K562 (cell line): ENCODE measurements around the gene CERS6. TPM values are rescaled to one million over a fixed set of nuclear protein-coding genes. Genes with fewer than 3 reads are reported as not detected.

Source experiments
- ATF3 ChIP-seq, 2 experiments: fragments of 450-650 bp in 1 of 2; sonication (generic) in 1 of 2; formaldehyde crosslinking in 1 of 2; IDR thresholded peaks in 1 of 2; conservative IDR thresholded peaks in 1 of 2; 2 replicates each; pipeline versions ENCODE4 v1.6.1 to v1.8.1; 2016 to 2023; ENCODE audit warnings: mild to moderate bottlenecking in 2 of 2, moderate library complexity in 2 of 2, inconsistent platforms in 1 of 2, missing genetic modification reagents in 1 of 2
- CCNT2 ChIP-seq: IDR thresholded peaks from 2 replicates; pipeline ENCODE4 v1.6.1; 2011; ENCODE audit warnings: borderline replicate concordance, low read depth, mild to moderate bottlenecking, moderate library complexity, mixed read lengths, low read length; ENCODE audit not compliant: insufficient read length; ENCODE audit errors: extremely low read depth
- DACH1 ChIP-seq: fragments of 450-650 bp; IDR thresholded peaks from 2 replicates; pipeline ENCODE4 v1.6.1; 2018; ENCODE audit not compliant: partially characterized antibody
- ESRRA ChIP-seq: fragments of 450-650 bp; IDR thresholded peaks from 2 replicates; pipeline ENCODE4 v1.6.1; 2014; ENCODE audit warnings: low read depth, mild to moderate bottlenecking, moderate library complexity, borderline replicate concordance
- FOXK2 ChIP-seq, 2 experiments: fragments of 450-650 bp; IDR thresholded peaks in 1 of 2; conservative IDR thresholded peaks in 1 of 2; 2 replicates each; pipeline ENCODE4 v1.6.1; 2016; ENCODE audit warnings: low read depth in 2 of 2, mild to moderate bottlenecking in 1 of 2
- HDAC3 ChIP-seq: fragments of 450-650 bp; IDR thresholded peaks from 2 replicates; pipeline ENCODE4 v1.6.1; 2018; ENCODE audit warnings: borderline replicate concordance, mild to moderate bottlenecking, moderate library complexity; ENCODE audit not compliant: partially characterized antibody
- HDAC6 ChIP-seq: IDR thresholded peaks from 2 replicates; pipeline ENCODE4 v1.6.1; 2012; ENCODE audit warnings: low read depth, mild to moderate bottlenecking, control low read depth, inconsistent platforms, low read length, moderate library complexity
- HLTF ChIP-seq: fragments of 450-650 bp; IDR thresholded peaks from 2 replicates; pipeline ENCODE4 v1.6.1; 2016
- KAT8 ChIP-seq: fragments of 450-650 bp; IDR thresholded peaks from 2 replicates; pipeline ENCODE4 v1.6.1; 2016; ENCODE audit warnings: low read depth, mild to moderate bottlenecking
- MITF ChIP-seq: IDR thresholded peaks from 2 replicates; pipeline ENCODE4 v1.6.1; 2014; ENCODE audit warnings: antibody characterized with exemption
- NCOA2 ChIP-seq, 2 experiments: fragments of 450-650 bp; IDR thresholded peaks; 2 replicates each; pipeline ENCODE4 v1.6.1; 2018; ENCODE audit warnings: mild to moderate bottlenecking in 2 of 2, moderate library complexity in 1 of 2; ENCODE audit not compliant: partially characterized antibody in 2 of 2
- NCOA6 ChIP-seq: fragments of 450-650 bp; IDR thresholded peaks from 2 replicates; pipeline ENCODE4 v1.6.1; 2017; ENCODE audit warnings: mild to moderate bottlenecking
- NR1H2 ChIP-seq: sonication (generic); formaldehyde crosslinking; IDR thresholded peaks from 2 replicates; pipeline ENCODE4 v1.4.0; 2020; ENCODE audit warnings: mild to moderate bottlenecking, missing genetic modification reagents
- NR2C2 ChIP-seq, 2 experiments: fragments of 200-800 bp in 1 of 2; sonication (Bioruptor generic) in 1 of 2; sonication (generic) in 1 of 2; formaldehyde crosslinking in 1 of 2; IDR thresholded peaks; 2 replicates each; pipeline versions ENCODE4 v1.6.1 to v1.8.0; 2016 to 2022; ENCODE audit warnings: mild to moderate bottlenecking in 1 of 2, missing compliant biosample characterization in 1 of 2, missing genetic modification characterization in 1 of 2, missing genetic modification reagents in 1 of 2
- PML ChIP-seq: IDR thresholded peaks from 2 replicates; pipeline ENCODE4 v1.6.1; 2012; ENCODE audit warnings: low read length, inconsistent platforms
- RB1 ChIP-seq: fragments of 450-650 bp; IDR thresholded peaks from 2 replicates; pipeline ENCODE4 v1.6.1; 2017; ENCODE audit warnings: low read depth, mild to moderate bottlenecking
- SRSF3 ChIP-seq: fragments of 200-400 bp; formaldehyde crosslinking; IDR thresholded peaks from 2 replicates; pipeline ENCODE4 v1.6.1; 2016; ENCODE audit warnings: mild to moderate bottlenecking, low read length, moderate library complexity; ENCODE audit not compliant: insufficient read depth
- TEAD4 ChIP-seq, 2 experiments: sonication (generic) in 1 of 2; formaldehyde crosslinking in 1 of 2; IDR thresholded peaks; 2 replicates each; pipeline versions ENCODE4 v1.6.1 to v1.8.0; 2012 to 2022; ENCODE audit warnings: borderline replicate concordance in 1 of 2, inconsistent platforms in 1 of 2, low read length in 1 of 2, mild to moderate bottlenecking in 1 of 2, missing genetic modification reagents in 1 of 2
- TRIM24 ChIP-seq, 2 experiments: fragments of 450-650 bp; IDR thresholded peaks; 2 replicates each; pipeline ENCODE4 v1.6.1; 2016
- ZNF282 ChIP-seq: sonication (generic); formaldehyde crosslinking; IDR thresholded peaks from 2 replicates; pipeline ENCODE4 v1.8.1; 2023; ENCODE audit warnings: missing genetic modification reagents
- ZNF384 ChIP-seq: IDR thresholded peaks from 2 replicates; pipeline ENCODE4 v1.6.1; 2012; ENCODE audit warnings: low read depth, low read length, improper control_type of control experiment
- ZNF655 ChIP-seq: fragments of 250-450 bp; sonication (Bioruptor Pico); IDR thresholded peaks from 2 replicates; pipeline ENCODE4 v1.5.0; 2021
- ZNF79 ChIP-seq: fragments of 250-450 bp; sonication (Bioruptor Pico); IDR thresholded peaks from 2 replicates; pipeline ENCODE4 v1.4.0; 2020; ENCODE audit warnings: low read depth, mild to moderate bottlenecking, moderate library complexity
- ZSCAN32 ChIP-seq: fragments of 450-650 bp; formaldehyde crosslinking; IDR thresholded peaks from 2 replicates; pipeline ENCODE4 v1.4.0; 2020; ENCODE audit warnings: mild to moderate bottlenecking, moderate library complexity
- polyA plus RNA-seq, 8 experiments: library from polyadenylated mRNA; depleted of rRNA in 4 of 8; stranded (reverse) in 5 of 8; unstranded in 3 of 8; fragments of >200 nt; fragmentation: Nextera tagmentation in 2 of 8; fragmentation: Illumina TruSeq in 1 of 8; extraction: Ambion mirVana in 2 of 8; extraction: Trizol in 1 of 8; gene quantifications; 2 replicates each; pipeline versions ENCODE4 v1.2.1 to v1.2.3, GENCODE V29; 2011 to 2014; ENCODE audit warnings: inconsistent platforms in 1 of 8, missing spikeins in 1 of 8
- total RNA-seq, 7 experiments: library from RNA; depleted of rRNA in 6 of 7; stranded (reverse); fragments of >200 nt in 6 of 7; fragmentation: Illumina TruSeq in 2 of 7; extraction: Trizol in 2 of 7; gene quantifications; 2 replicates each; pipeline versions ENCODE4 v1.2.1 to v1.2.3, GENCODE V29; 2011 to 2021; ENCODE audit warnings: low replicate concordance in 1 of 7

The CERS6 gene
- total and polyA plus RNA-seq, 9 of the 15 experiments (the other 6 are each of a cell fraction or from before 2014, with no cell fraction given) = 1.6 to 13.6 (median 11.4) TPM

DNA sequence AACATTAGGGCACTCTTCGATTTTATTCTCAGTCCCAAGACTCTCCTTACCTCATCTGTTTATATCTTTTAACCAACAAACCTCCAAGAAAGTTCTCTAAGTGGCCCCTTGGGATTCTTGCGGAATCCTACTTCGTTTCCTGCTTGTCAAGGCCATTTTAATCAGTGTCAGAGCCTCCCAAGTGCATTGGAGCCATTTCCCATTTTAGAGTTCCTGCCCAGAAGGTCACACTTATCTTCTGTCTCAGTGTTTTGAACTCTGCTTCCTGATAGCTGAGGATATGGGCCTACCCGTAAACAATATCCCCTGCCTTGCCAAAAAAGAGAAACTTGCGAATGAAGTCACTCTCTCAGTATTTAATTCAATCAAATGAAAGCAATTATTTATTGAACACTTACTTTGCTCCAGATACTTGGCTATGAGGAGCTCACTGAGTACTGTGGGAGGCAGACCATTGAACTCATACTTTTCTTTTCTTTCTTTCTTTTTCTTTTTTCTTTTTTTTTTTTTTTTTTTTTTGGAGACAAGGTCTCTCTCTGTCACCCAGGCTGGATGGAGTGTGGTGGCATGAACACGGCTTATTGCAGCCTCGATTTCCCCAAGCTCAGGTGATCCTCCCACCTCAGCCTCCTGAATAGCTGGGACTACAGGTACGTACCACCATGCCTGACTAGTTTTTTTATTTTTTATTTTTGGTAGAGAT is 340.7 kb downstream of the CERS6 start (continued):
- TF ChIP-seq MITF (no peak), CCNT2 (no peak), ZNF282 (CRISPR knock-in tag) (no peak), KAT8 (no peak), HLTF (0 out of 2 replicates have a peak, but pooled peaks have one; percentile 57), FOXK2 (conservative IDR thresholded peaks at IDR 0.05 in 1 of 2, IDR thresholded peaks at IDR 0.05 in 1 of 2; ENCODE audit: low read depth in 2 of 2) (peak in 1 of 2 experiments; percentile 11; a peak in 1 of 4 replicates), RB1 (no peak), ZNF655 (CRISPR knock-in tag) (no peak), PML (0 out of 2 replicates have a peak, but pooled peaks have one; percentile 27), ATF3 (IDR thresholded peaks at IDR 0.05) (no peak), ATF3 (CRISPR knock-in tag; conservative IDR thresholded peaks at IDR 0.05) (peak; percentile 31; the same call in 1 of the 2 replicates), DACH1 (no peak), NR1H2 (CRISPR knock-in tag) (no peak), ESRRA (peak; percentile 62; the same call in 1 of the 2 replicates), SRSF3 (no peak), TRIM24 (IDR thresholded peaks at IDR 0.05) (peak in 1 of 2 experiments; percentile 47; a peak in 1 of 4 replicates), ZSCAN32 (CRISPR knock-in tag) (0 out of 2 replicates have a peak, but pooled peaks have one; percentile 28), NCOA6 (no peak), TEAD4 (IDR thresholded peaks at IDR 0.05; ENCODE audit: low read length) (peak; percentile 74), TEAD4 (CRISPR knock-in tag; IDR thresholded peaks at IDR 0.05; ENCODE audit: borderline replicate concordance) (no peak), HDAC6 (no peak), HDAC3 (peak; percentile 44), NR2C2 (CRISPR knock-in tag; IDR thresholded peaks at IDR 0.05) (no peak), NR2C2 (tag; IDR thresholded peaks at IDR 0.05) (peak; percentile 92), NCOA2 (IDR thresholded peaks at IDR 0.05; ENCODE audit: partially characterized antibody in 2 of 2) (no peak), ZNF384 (peak; percentile 8; the same call in 1 of the 2 replicates), ZNF79 (CRISPR knock-in tag) (peak; percentile 84)
